CD4-positive, alpha-beta T cell (primary cell): Measurements from ENCODE around the gene FLT1. TPM values are rescaled to one million over a fixed set of nuclear protein-coding genes. Genes with fewer than 3 reads are reported as not detected.
A peak's percentile ranks its signal among the peaks of the same experiment; 100 is the strongest.

ENCODE experiments used
- ATAC-seq: fragments of 200-7000 bp; cut with Tn5 transposase; one replicate; pipeline ENCODE4 v1.10.0; 2022; ENCODE audit warnings: mild to moderate bottlenecking; ENCODE audit not compliant: poor library complexity
- CTCF ChIA-PET: fragments of 350-600 bp; sonication (Branson Sonifier 250); formaldehyde crosslinking; loops from one replicate; lab custom pipeline; 2021; ENCODE audit warnings: antibody characterized with exemption, inconsistent platforms; lab: Charles Lee
- POLR2A ChIA-PET: fragments of 350-600 bp; sonication (Branson Sonifier 250); formaldehyde crosslinking; loops from one replicate; lab custom pipeline; 2021; ENCODE audit warnings: antibody characterized with exemption, inconsistent platforms; lab: Charles Lee
- DNase-seq, 14 experiments: peaks; one replicate each; pipeline ENCODE4 v3.0.0-alpha.2; 2013 to 2020; ENCODE audit warnings: mixed read lengths in 2 of 14
- H3K27ac ChIP-seq, 2 donors: one replicate each; pipeline versions ENCODE4 v1.5.1 to v1.7.0; 2013; ENCODE audit warnings: low read length in 2 of 2, low read depth in 1 of 2, mild to moderate bottlenecking in 1 of 2
- H3K27me3 ChIP-seq, 2 experiments: 1 replicate in 1 of 2; 2 replicates in 1 of 2; pipeline versions ENCODE4 v1.6.1 to v1.7.0; 2013; ENCODE audit warnings: low read length in 2 of 2, control low read depth in 1 of 2, mild to moderate bottlenecking in 1 of 2, moderate library complexity in 1 of 2; ENCODE audit not compliant: insufficient read depth in 2 of 2, control insufficient read depth in 1 of 2
- H3K36me3 ChIP-seq: one replicate; pipeline ENCODE4 v1.6.1; 2013; ENCODE audit warnings: low read length, control low read depth; ENCODE audit not compliant: insufficient read depth
- H3K4me1 ChIP-seq: one replicate; pipeline ENCODE4 v1.6.1; 2013; ENCODE audit warnings: low read length, control low read depth; ENCODE audit not compliant: insufficient read depth
- H3K4me3 ChIP-seq: one replicate; pipeline ENCODE4 v1.5.1; 2013; ENCODE audit warnings: mild to moderate bottlenecking, low read length, moderate library complexity
- H3K9me3 ChIP-seq, 2 experiments: 1 replicate in 1 of 2; 2 replicates in 1 of 2; pipeline versions ENCODE4 v1.6.1 to v1.7.0; 2013; ENCODE audit warnings: low read length in 2 of 2, mild to moderate bottlenecking in 2 of 2, control low read depth in 1 of 2, moderate library complexity in 1 of 2; ENCODE audit not compliant: control insufficient read depth in 1 of 2, insufficient read depth in 1 of 2
- H3K27ac Mint-ChIP-seq: one replicate; pipeline ENCODE4 v1.8.0; 2020; ENCODE audit warnings: mixed read lengths
- H3K27me3 Mint-ChIP-seq: one replicate; pipeline ENCODE4 v1.8.0; 2021; ENCODE audit warnings: mixed read lengths
- H3K36me3 Mint-ChIP-seq: one replicate; pipeline ENCODE4 v1.8.0; 2021; ENCODE audit warnings: low read depth, mixed read lengths
- H3K4me1 Mint-ChIP-seq: one replicate; pipeline ENCODE4 v1.8.0; 2021; ENCODE audit warnings: low read depth, mixed read lengths
- H3K4me3 Mint-ChIP-seq: one replicate; pipeline ENCODE4 v1.8.0; 2020; ENCODE audit warnings: mild to moderate bottlenecking, mixed read lengths
- H3K9me3 Mint-ChIP-seq: one replicate; pipeline ENCODE4 v1.8.0; 2020; ENCODE audit warnings: mixed read lengths
- CTCF ChIP-seq: fragments of 200-600 bp; IDR thresholded peaks from one replicate; pipeline ENCODE4 v1.8.0; 2022; ENCODE audit warnings: antibody characterized with exemption, mild to moderate bottlenecking
- intact Hi-C, 2 experiments: fragments of 100-400 bp; cut with DNase I in 1 of 2; cut with micrococcal nuclease in 1 of 2; formaldehyde crosslinking; loops; one replicate each; pipeline versions ENCODE4 v1.15.1 to v1.9.0; 2023 to 2025; cut with DNase I, micrococcal nuclease
- total RNA-seq, 174 experiments: library from RNA in 2 of 174; stranded (reverse) in 2 of 174; gene quantifications; one replicate each; pipeline ENCODE4 v1.2.3 and lab custom pipeline; 2021 to 2026

Gene FLT1
- total RNA-seq, 2 experiments from 2014 or later: 1.1 to 1.2 TPM

DNA sequence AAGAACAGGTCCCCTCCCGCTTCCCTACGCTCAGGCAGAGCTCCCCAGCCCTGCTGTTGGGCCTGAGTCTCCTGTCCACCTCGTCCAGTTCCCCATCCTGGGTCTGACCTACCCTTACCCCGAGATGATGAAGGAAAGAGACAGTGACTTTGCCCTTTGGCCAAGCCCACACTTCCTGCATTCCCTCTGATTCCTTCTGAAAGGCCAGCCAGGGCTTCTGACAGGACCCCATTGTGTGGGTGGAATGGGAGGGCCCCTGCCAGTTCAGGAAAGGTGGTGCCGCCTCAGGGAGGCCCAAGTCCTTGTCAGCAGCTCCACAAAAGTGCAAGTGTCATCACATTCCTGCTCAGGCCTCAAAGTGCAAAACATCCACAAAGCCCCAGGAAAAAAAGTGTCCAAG is 178.8 kb downstream of the FLT1 start:
- ChIA-PET CTCF (interaction anchor here (2.4 kb wide), 1 partner anchor 8 kb away, joined by 6 read pairs; no protein-coding TSS in a partner anchor), POLR2A (no interaction called here)
- no peaks in the 10 kb centered on the region for H3K4me1 ChIP-seq
- Mint-ChIP-seq H3K27ac (no peak overlapping the region), H3K36me3 (no peaks in the 10 kb centered on the region), H3K9me3 (no peaks in the 10 kb centered on the region), H3K4me1 (no peaks in the 10 kb centered on the region), H3K27me3 (no peaks in the 10 kb centered on the region), H3K4me3 (no peak overlapping the region)
- no peak for DNase-seq
- intact Hi-C loops: no loop called here
- H3K9me3 ChIP-seq: no peaks in the 10 kb centered on the region
- no peak for ATAC-seq
- no peak overlapping the region for H3K4me3 ChIP-seq
- no peak for TF ChIP-seq CTCF
- no peak overlapping the region for H3K27ac ChIP-seq
- no peaks in the 10 kb centered on the region for H3K27me3 ChIP-seq
- no peaks in the 10 kb centered on the region for H3K36me3 ChIP-seq

DNA sequence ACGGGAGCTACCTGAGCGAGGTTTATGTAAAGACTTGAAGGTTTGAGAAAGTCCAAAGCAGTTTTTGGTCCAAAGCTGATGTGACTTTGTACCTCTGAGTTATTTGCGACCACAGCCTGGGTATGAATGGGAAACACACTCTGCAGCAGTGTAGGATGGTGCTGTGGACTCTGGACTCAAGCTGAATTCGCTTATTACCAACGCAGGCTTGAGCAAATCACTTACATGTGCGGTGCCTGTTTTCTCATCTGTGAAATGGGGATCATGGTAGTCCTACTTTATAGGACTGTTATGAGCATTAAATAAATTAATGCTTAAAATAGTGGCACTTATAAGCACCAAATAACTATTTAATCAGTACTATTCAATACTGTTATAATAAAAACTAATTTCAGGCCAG is 180.0 kb downstream of the FLT1 start:
- no peaks in the 10 kb centered on the region for H3K9me3 ChIP-seq
- no peak for TF ChIP-seq CTCF
- ChIA-PET POLR2A (no interaction called here), CTCF (interaction anchor here (2.4 kb wide), 1 partner anchor 9 kb away, joined by 6 read pairs; no protein-coding TSS in a partner anchor)
- H3K27ac ChIP-seq: no peak overlapping the region
- H3K9me3 Mint-ChIP-seq: no peaks in the 10 kb centered on the region
- H3K27ac Mint-ChIP-seq: no peak overlapping the region
- ATAC-seq (no peak), DNase-seq (no peak)
- H3K4me1 Mint-ChIP-seq: no peaks in the 10 kb centered on the region
- H3K27me3 ChIP-seq: no peaks in the 10 kb centered on the region
- H3K36me3 ChIP-seq: no peaks in the 10 kb centered on the region
- H3K4me3 Mint-ChIP-seq: no peak overlapping the region
- no peaks in the 10 kb centered on the region for H3K27me3 Mint-ChIP-seq
- intact Hi-C loops: no loop called here
- no peaks in the 10 kb centered on the region for H3K36me3 Mint-ChIP-seq
- no peaks in the 10 kb centered on the region for H3K4me1 ChIP-seq
- H3K4me3 ChIP-seq: no peak overlapping the region

DNA sequence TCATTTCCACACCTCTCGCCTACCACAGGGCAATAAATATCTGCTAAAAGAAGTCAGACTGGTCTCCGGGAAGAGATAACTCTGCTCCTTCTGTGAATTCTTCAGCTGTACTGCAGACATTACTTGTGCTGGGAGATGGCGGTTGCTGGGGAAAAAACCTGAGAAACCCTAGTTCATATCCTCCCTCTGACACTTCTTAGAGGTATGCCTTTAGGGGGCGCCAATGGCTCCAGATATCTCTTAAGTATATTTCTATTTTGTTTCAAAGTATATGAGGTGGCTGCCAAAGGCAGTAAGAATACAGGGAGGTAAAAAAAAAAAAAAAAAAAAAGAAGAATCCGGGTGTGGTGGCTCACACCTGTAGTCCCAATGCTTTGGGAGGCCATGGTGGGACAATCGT is 181.3 kb downstream of the FLT1 start:
- ChIA-PET POLR2A (no interaction called here), CTCF (no interaction called here)
- no peak for ATAC-seq
- no peak for TF ChIP-seq CTCF
- H3K27ac ChIP-seq: no peak overlapping the region
- H3K4me1 ChIP-seq: no peaks in the 10 kb centered on the region
- intact Hi-C loops: no loop called here
- Mint-ChIP-seq H3K4me3 (no peak overlapping the region), H3K4me1 (no peaks in the 10 kb centered on the region), H3K27ac (no peak overlapping the region), H3K36me3 (no peaks in the 10 kb centered on the region), H3K9me3 (no peaks in the 10 kb centered on the region), H3K27me3 (no peaks in the 10 kb centered on the region)
- H3K9me3 ChIP-seq: no peaks in the 10 kb centered on the region
- H3K4me3 ChIP-seq: no peak overlapping the region
- H3K27me3 ChIP-seq: no peaks in the 10 kb centered on the region
- no peaks in the 10 kb centered on the region for H3K36me3 ChIP-seq
- peak in 2 of 14 experiments; percentile 3 to 14 for DNase-seq
